ENCODE results near the gene PLA2G7.
"Not testable (repeated sequence)": the region's sequence is repeated elsewhere in the genome, so short reads cannot be mapped to it uniquely, and the experiment has no call there.

The PLA2G7 gene

GRCh38 chr6:46734867-46735719, at the start of gene PLA2G7:
TSS of gene PLA2G7 (minus strand) at chr6:46735375. CDS start at chr6:46722891, 12,484 bp downstream.
- no peak for DNase-seq (ENCODE audit: low read depth, low spot score)

GRCh38 chr6:46784535-46784934, 49.4 kb upstream of the PLA2G7 start:
- DNase-seq (ENCODE audit: low read depth, low spot score): no peak

GRCh38 chr6:46781478-46782378, 46.6 kb upstream of the PLA2G7 start:
- peak; percentile 35 for DNase-seq (ENCODE audit: low read depth, low spot score)

- no peak for DNase-seq (ENCODE audit: low read depth, low spot score)
Observed at GRCh38 chr6:46777476-46778346, 42.5 kb upstream of the PLA2G7 start.

GRCh38 chr6:46776070-46776712, 41.0 kb upstream of the PLA2G7 start:
- DNase-seq (ENCODE audit: low read depth, low spot score): no peak

- not testable (repeated sequence) for DNase-seq (ENCODE audit: low read depth, low spot score)
Observed at GRCh38 chr6:46774736-46775135, 39.6 kb upstream of the PLA2G7 start.

- DNase-seq (ENCODE audit: low read depth, low spot score): no peak
Observed at GRCh38 chr6:46773201-46773855, 38.2 kb upstream of the PLA2G7 start.

GRCh38 chr6:46772762-46773161, 37.6 kb upstream of the PLA2G7 start:
- no peak for DNase-seq (ENCODE audit: low read depth, low spot score)

GRCh38 chr6:46772016-46772415, 36.8 kb upstream of the PLA2G7 start:
- no peak for DNase-seq (ENCODE audit: low read depth, low spot score)

GRCh38 chr6:46764961-46765360, 29.8 kb upstream of the PLA2G7 start:
- DNase-seq (ENCODE audit: low read depth, low spot score): no peak

- not testable (repeated sequence) for DNase-seq (ENCODE audit: low read depth, low spot score)
Observed at GRCh38 chr6:46764280-46764679, 29.1 kb upstream of the PLA2G7 start.

- DNase-seq (ENCODE audit: low read depth, low spot score): no peak
Observed at GRCh38 chr6:46763466-46763865, 28.3 kb upstream of the PLA2G7 start.

- DNase-seq (ENCODE audit: low read depth, low spot score): no peak
Observed at GRCh38 chr6:46760925-46761324, 25.8 kb upstream of the PLA2G7 start.

- DNase-seq (ENCODE audit: low read depth, low spot score): no peak
Observed at GRCh38 chr6:46758960-46759753, 24.0 kb upstream of the PLA2G7 start.

GRCh38 chr6:46757214-46757596, 22.0 kb upstream of the PLA2G7 start:
- DNase-seq (ENCODE audit: low read depth, low spot score): no peak

GRCh38 chr6:46756469-46757213, 21.5 kb upstream of the PLA2G7 start:
- no peak for DNase-seq (ENCODE audit: low read depth, low spot score)

- DNase-seq (ENCODE audit: low read depth, low spot score): no peak
Observed at GRCh38 chr6:46755865-46756264, 20.7 kb upstream of the PLA2G7 start.

- no peak for DNase-seq (ENCODE audit: low read depth, low spot score)
Observed at GRCh38 chr6:46751658-46752057, 16.5 kb upstream of the PLA2G7 start.

- no peak for DNase-seq (ENCODE audit: low read depth, low spot score)
Observed at GRCh38 chr6:46749731-46750130, 14.6 kb upstream of the PLA2G7 start.

Measured in smooth muscle cell of the brain vasculature (primary cell).